HG03196 (cell line): ENCODE data around the gene GPC1.
"Not testable (repeated sequence)": the region's sequence is repeated elsewhere in the genome, so short reads cannot be mapped to it uniquely, and the experiment has no call there.

Experiments used
- ATAC-seq: cut with Tn5 transposase; IDR thresholded peaks from one replicate; pipeline ENCODE4 v1.9.1; 2021; ENCODE audit not compliant: unreplicated experiment

GPC1 gene

GRCh38 chr2:240435457-240435947 lies at the start of gene GPC1:
Gene GPC1, plus strand, starts transcription at chr2:240435663. Its CDS starts 256 bp downstream, at chr2:240435919.
- ATAC-seq: peak; percentile 45

- ATAC-seq: no peak
These were observed 49.1 kb upstream of the GPC1 start for GRCh38 chr2:240386326-240386725.

GRCh38 chr2:240386743-240387142 lies 48.7 kb upstream of the GPC1 start:
- not testable (repeated sequence) for ATAC-seq

GRCh38 chr2:240387325-240387668 lies 48.2 kb upstream of the GPC1 start:
- no peak for ATAC-seq

- no peak for ATAC-seq
These were observed 47.6 kb upstream of the GPC1 start for GRCh38 chr2:240387669-240388358.

GRCh38 chr2:240388471-240389301 lies 46.8 kb upstream of the GPC1 start:
- ATAC-seq: no peak

GRCh38 chr2:240389302-240389805 lies 46.1 kb upstream of the GPC1 start:
- ATAC-seq: no peak

GRCh38 chr2:240390091-240391073 lies 45.1 kb upstream of the GPC1 start:
- ATAC-seq: no peak

- no peak for ATAC-seq
These were observed 44.1 kb upstream of the GPC1 start for GRCh38 chr2:240391111-240392051.

- ATAC-seq: no peak
These were observed 43.1 kb upstream of the GPC1 start for GRCh38 chr2:240392084-240392947.

GRCh38 chr2:240392948-240393830 lies 42.3 kb upstream of the GPC1 start:
- no peak for ATAC-seq

- no peak for ATAC-seq
These were observed 41.5 kb upstream of the GPC1 start for GRCh38 chr2:240393831-240394410.

GRCh38 chr2:240394549-240394948 lies 40.9 kb upstream of the GPC1 start:
- no peak for ATAC-seq

- no peak for ATAC-seq
These were observed 40.0 kb upstream of the GPC1 start for GRCh38 chr2:240395448-240395847.

- ATAC-seq: no peak
These were observed 39.4 kb upstream of the GPC1 start for GRCh38 chr2:240395896-240396622.

GRCh38 chr2:240396623-240397541 lies 38.6 kb upstream of the GPC1 start:
- no peak for ATAC-seq
